Measurements from ENCODE around the gene NAALAD2.
"Not testable (repeated sequence)": the region's sequence is repeated elsewhere in the genome, so short reads cannot be mapped to it uniquely, and the experiment has no call there.

NAALAD2 gene

GRCh38 chr11:90197377-90197776 is 62.9 kb downstream of the NAALAD2 start:
- DNase-seq = no peak

- DNase-seq = no peak
Observed at GRCh38 chr11:90202342-90202741, 67.9 kb downstream of the NAALAD2 start.

- no peak for DNase-seq
Observed at GRCh38 chr11:90204407-90204806, 69.9 kb downstream of the NAALAD2 start.

GRCh38 chr11:90204832-90205646 is 70.6 kb downstream of the NAALAD2 start:
- peak in 1 of 2 donors; percentile 66 for DNase-seq

- DNase-seq = not testable (repeated sequence)
Observed at GRCh38 chr11:90207992-90208391, 73.5 kb downstream of the NAALAD2 start.

- no peak for DNase-seq
Observed at GRCh38 chr11:90208857-90209256, 74.4 kb downstream of the NAALAD2 start.

GRCh38 chr11:90213322-90213721 is 78.9 kb downstream of the NAALAD2 start:
- DNase-seq = no peak

- DNase-seq = no peak
Observed at GRCh38 chr11:90216611-90217010, 82.1 kb downstream of the NAALAD2 start.

- DNase-seq = no peak
Observed at GRCh38 chr11:90218606-90219005, 84.1 kb downstream of the NAALAD2 start.

GRCh38 chr11:90219438-90219837 is 85.0 kb downstream of the NAALAD2 start:
- no peak for DNase-seq

GRCh38 chr11:90220391-90220790 is 85.9 kb downstream of the NAALAD2 start:
- DNase-seq = no peak

GRCh38 chr11:90221803-90222458 is 87.5 kb downstream of the NAALAD2 start:
- no peak for DNase-seq

- peak; percentile 83 to 88 for DNase-seq
Observed at GRCh38 chr11:90222459-90223247, 88.2 kb downstream of the NAALAD2 start, which contains the start of gene CHORDC1. TSS of gene CHORDC1 (minus strand) at chr11:90223049. CDS start at chr11:90222954, 95 bp downstream.

GRCh38 chr11:90223248-90223585 is 88.8 kb downstream of the NAALAD2 start:
- peak in 1 of 2 donors; percentile 83 for DNase-seq

- DNase-seq = no peak
Observed at GRCh38 chr11:90228056-90228455, 93.6 kb downstream of the NAALAD2 start.

GRCh38 chr11:90229791-90230190 is 95.3 kb downstream of the NAALAD2 start:
- no peak for DNase-seq

GRCh38 chr11:90234977-90235376 is 100.5 kb downstream of the NAALAD2 start:
- no peak for DNase-seq

- no peak for DNase-seq
Observed at GRCh38 chr11:90235526-90235925, 101.1 kb downstream of the NAALAD2 start.

GRCh38 chr11:90237004-90237403 is 102.5 kb downstream of the NAALAD2 start:
- DNase-seq = no peak

- DNase-seq = not testable (repeated sequence)
Observed at GRCh38 chr11:90239967-90240636, 105.6 kb downstream of the NAALAD2 start.

- no peak for DNase-seq
Observed at GRCh38 chr11:90241414-90241813, 107.0 kb downstream of the NAALAD2 start.
